ENCODE measurements around the gene TLK1. TPM values are rescaled to one million over a fixed set of nuclear protein-coding genes. Genes with fewer than 3 reads are reported as not detected.

Gene TLK1
- total RNA-seq, 1 donor from 2014 or later: 26.3 TPM

DNA sequence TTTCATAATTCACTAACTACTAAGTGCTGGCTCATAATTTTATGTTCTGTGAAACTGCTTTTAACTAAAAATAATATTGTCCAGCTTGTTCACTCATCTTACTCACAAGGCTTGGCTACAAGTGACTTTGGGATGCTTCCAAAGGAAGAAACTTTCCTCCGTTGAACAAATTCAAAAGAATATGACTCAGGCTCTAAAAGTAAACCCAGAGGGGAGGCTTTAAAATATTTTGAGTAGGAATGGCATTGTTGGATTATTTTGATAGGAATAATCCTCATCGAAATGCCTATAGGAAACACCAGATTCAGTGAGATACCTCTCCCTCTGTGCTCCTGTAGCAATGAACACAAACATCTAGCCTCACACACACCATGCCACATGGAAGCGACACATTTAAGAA, 25.2 kb upstream of the TLK1 start:
- intact Hi-C loops (cut with micrococcal nuclease): no loop called here
- Histone ChIP-seq H3K4me3 (no peak overlapping the region), H3K4me1 (no peaks in the 10 kb centered on the region), H3K36me3 (no peaks in the 10 kb centered on the region), H3K27me3 (ENCODE audit: low read depth) (no peaks in the 10 kb centered on the region), H3K27ac (replicated peaks) (no peak overlapping the region), H3K9me3 (replicated peaks) (no peaks in the 10 kb centered on the region)
- TF ChIP-seq, protein P1, sequence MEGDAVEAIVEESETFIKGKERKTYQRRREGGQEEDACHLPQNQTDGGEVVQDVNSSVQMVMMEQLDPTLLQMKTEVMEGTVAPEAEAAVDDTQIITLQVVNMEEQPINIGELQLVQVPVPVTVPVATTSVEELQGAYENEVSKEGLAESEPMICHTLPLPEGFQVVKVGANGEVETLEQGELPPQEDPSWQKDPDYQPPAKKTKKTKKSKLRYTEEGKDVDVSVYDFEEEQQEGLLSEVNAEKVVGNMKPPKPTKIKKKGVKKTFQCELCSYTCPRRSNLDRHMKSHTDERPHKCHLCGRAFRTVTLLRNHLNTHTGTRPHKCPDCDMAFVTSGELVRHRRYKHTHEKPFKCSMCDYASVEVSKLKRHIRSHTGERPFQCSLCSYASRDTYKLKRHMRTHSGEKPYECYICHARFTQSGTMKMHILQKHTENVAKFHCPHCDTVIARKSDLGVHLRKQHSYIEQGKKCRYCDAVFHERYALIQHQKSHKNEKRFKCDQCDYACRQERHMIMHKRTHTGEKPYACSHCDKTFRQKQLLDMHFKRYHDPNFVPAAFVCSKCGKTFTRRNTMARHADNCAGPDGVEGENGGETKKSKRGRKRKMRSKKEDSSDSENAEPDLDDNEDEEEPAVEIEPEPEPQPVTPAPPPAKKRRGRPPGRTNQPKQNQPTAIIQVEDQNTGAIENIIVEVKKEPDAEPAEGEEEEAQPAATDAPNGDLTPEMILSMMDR (IDR thresholded peaks at IDR 0.05; ENCODE audit: borderline replicate concordance): no peak
- DNase-seq: no peak

DNA sequence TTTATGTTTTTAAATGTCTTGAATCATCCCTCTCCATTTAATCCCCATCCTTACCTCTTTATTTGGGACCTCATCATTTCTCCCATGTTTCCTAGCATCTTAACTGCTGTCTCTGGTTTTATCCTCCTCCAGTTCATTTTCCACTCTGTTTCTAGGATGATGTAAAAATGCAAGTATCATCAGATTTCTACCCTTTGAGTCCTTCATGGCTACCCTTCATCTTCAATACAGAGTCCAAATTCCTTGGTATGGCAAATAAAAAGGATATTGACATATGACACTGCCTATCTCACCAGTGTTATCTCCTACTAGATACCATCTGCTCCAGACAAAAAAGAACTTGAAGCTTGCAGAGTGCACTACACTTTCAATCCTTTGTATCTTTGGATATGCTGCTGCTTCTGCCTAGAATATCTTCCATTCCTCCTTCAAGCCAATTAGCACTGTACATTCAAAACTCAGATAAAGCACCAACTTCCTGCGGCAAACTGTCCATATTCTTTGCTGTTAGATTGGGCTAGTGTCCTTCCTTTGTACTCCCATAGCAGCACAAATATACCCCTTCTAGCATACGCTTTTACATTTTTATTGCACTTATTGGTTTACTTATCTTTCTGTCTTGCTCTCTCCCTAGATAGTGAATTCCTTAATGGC, 24.6 kb upstream of the TLK1 start:
- Histone ChIP-seq H3K27ac (replicated peaks) (no peak overlapping the region), H3K9me3 (replicated peaks) (no peaks in the 10 kb centered on the region), H3K4me1 (no peaks in the 10 kb centered on the region), H3K27me3 (ENCODE audit: low read depth) (no peaks in the 10 kb centered on the region), H3K36me3 (no peaks in the 10 kb centered on the region), H3K4me3 (no peak overlapping the region)
- TF ChIP-seq, protein P1 (IDR thresholded peaks at IDR 0.05; ENCODE audit: borderline replicate concordance): no peak
- intact Hi-C loops (cut with micrococcal nuclease): no loop called here
- DNase-seq: no peak

DNA sequence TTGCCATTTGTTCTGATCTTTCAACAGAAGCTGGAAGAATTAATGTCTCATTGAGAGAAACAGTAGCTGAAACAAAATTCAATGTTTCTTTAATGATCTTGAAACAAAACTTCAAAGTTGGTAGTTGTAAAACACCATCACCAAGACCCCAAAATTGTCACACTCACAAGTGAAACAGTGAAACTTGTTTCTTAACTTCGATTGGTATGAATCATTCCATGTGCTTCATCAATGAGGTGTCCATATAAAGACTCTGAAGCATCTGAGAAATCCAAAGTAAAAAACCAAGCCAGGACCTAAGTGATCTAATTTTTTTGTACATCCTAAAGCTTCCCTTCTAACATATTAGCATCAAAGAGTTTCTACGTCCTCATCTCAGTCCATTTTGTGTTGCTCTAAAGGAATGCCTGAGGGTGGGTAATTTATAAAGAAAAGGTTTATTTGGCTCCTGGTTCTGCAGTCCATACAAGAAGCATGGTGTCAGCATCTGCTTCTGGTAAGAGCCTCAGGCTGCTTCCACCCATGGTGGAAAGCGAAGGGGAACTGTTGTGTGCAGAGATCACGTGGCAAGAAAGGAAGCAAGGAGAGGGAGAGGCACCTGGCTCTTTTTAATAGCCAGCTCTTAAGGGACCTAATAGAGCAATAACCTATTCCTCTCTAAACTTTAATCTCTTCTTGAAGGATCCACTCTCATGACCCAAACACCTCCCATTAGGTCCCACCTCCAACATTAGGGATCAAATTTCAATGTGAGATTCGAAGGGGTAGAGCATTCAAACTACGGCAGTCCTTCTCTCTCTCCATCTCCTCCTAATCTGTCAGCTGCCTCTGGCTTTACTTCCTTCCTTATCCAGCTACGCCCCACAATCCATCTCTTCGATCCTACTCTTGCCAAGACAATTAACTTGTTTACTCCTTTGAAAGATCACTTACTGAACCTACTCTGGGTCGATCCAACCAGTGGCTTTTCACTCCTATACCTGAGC, 20.7 kb upstream of the TLK1 start:
- intact Hi-C loops (cut with micrococcal nuclease): no loop called here
- H3K27me3 ChIP-seq (ENCODE audit: low read depth): peaks cover 7% of the 10 kb centered on the region
- H3K4me3 ChIP-seq: no peak overlapping the region
- DNase-seq: no peak
- H3K27ac ChIP-seq (replicated peaks): no peak overlapping the region
- H3K36me3 ChIP-seq: no peaks in the 10 kb centered on the region
- TF ChIP-seq, protein P1 (IDR thresholded peaks at IDR 0.05; ENCODE audit: borderline replicate concordance): no peak
- no peaks in the 10 kb centered on the region for H3K4me1 ChIP-seq
- no peaks in the 10 kb centered on the region for H3K9me3 ChIP-seq (replicated peaks)

DNA sequence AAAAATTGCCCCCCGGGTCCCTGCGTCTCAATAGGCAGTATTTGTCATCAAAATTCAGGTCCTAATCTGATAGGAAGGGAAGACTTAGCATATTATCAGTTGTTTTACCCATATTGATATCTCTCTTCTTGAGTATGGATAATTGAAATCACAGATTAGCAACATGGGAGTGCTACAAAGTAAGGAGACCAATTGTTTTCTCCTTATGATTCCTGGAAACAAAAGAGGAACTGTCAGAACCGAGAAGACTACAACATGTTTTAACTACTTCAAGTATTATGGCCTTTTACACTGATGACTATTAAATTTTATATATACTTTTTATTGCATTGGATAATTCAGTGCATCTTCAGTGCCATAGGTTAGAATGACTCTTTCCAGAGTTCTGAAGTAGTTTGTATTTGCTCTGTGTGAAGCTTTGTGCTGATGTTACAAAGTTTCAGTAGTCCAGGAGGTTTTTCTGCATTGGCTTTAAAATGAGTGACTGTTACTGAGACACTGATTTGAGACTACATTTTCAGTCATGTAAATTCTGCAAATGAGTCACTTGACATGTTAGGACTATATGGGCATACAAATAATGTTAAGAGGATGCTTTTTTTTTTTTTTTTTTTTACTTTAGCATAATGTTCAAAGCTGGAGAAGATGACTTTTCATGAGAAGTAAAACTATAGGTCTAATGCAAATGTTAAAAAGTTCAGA, 19.7 kb upstream of the TLK1 start:
- Histone ChIP-seq H3K4me1 (no peaks in the 10 kb centered on the region), H3K9me3 (replicated peaks) (no peaks in the 10 kb centered on the region), H3K27me3 (ENCODE audit: low read depth) (peaks cover 10% of the 10 kb centered on the region), H3K36me3 (no peaks in the 10 kb centered on the region), H3K4me3 (no peak overlapping the region), H3K27ac (replicated peaks) (no peak overlapping the region)
- intact Hi-C loops (cut with micrococcal nuclease): no loop called here
- TF ChIP-seq, protein P1 (IDR thresholded peaks at IDR 0.05; ENCODE audit: borderline replicate concordance): no peak
- no peak for DNase-seq

DNA sequence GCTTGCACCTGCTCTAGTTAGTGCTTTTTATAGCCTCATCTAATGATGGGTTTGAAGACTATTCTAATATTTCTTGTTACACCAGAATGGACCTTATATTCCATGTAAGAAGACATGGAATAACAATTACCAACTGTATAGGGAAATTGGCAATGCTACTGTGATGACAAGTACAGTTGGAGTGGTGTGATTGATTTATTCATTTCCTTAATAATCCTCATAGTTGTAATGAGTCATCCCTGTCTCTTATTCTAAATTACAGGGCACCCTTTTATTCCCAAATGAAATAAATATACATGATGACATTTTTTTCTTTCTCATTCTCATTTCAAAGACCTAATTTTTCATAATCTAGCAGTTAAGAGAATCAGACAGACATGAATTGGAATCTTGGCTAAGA, 18.3 kb upstream of the TLK1 start:
- H3K9me3 ChIP-seq (replicated peaks): no peaks in the 10 kb centered on the region
- no peak overlapping the region for H3K27ac ChIP-seq (replicated peaks)
- intact Hi-C loops (cut with micrococcal nuclease): no loop called here
- no peaks in the 10 kb centered on the region for H3K4me1 ChIP-seq
- H3K4me3 ChIP-seq: no peak overlapping the region
- H3K27me3 ChIP-seq (ENCODE audit: low read depth): peaks cover 10% of the 10 kb centered on the region
- TF ChIP-seq, protein P1 (IDR thresholded peaks at IDR 0.05; ENCODE audit: borderline replicate concordance): no peak
- no peak for DNase-seq
- no peaks in the 10 kb centered on the region for H3K36me3 ChIP-seq

Measured in left ventricle myocardium inferior (tissue), 1 donor.